ENCODE results near the gene ASL.
"Not testable (repeated sequence)": the region's sequence is repeated elsewhere in the genome, so short reads cannot be mapped to it uniquely, and the experiment has no call there.

Gene ASL

DNA sequence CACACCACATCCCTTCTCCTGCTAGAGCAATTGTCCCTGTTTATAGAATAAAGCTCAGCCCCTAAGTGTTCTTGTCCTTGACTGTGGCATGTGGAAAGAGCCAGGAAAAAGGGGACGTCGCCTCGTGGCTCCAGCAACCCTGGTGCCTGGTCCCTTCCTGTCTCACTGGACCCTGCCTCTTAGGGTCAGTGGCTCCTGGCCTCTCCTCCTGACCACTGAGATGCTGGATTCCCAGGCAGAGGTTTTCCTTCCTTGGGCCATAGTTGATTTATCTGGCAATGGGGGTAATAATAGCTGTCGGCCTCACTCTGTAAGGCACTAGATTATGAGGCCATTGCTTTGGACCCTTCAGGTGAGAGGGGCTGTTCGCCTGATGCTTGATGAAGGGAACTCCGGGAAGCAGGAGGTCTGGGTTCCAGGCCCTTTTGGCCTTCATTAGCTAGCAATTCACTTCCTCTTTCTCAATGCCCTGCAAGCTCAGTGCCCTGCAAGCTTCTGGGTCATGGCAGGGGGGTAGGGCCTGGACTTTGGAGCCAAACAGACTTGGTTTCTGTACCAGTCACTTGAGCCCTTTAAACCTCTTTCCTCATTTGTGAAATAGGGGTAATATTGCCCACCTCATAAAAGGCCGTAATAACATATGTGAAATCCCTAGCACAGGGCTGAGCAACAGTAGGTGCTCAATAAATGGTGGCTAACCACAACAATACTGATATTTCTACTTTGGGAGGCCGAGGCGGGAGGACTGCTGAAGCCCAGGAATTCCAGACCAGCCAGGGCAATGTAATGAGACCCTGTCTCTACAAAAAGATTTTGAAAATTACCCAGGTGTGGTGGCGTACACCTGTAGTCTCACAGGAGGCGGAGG, 1.1 kb downstream of the ASL start:
- DNase-seq (ENCODE audit: low read depth): no peak

DNA sequence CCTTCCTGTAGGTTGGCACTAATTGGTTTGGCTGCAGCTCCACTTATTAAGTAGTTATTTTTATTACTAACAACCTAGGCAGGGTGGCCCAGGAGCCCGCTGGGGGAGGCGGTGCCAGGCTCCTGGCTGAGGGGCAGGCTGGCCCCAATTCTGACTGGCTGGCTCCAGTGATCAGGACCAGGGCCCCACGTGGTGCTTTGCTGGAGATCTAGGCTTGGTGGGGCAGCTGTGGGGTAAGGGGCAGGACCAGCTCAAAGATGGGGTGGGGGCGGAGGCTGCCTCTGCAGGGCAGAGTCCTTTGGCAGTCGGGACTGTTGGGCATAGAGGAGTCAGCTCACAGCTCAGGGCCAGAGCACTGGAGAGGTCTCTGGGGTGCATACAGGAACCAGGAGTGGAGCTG, 2.4 kb downstream of the ASL start:
- DNase-seq (ENCODE audit: low read depth): no peak

DNA sequence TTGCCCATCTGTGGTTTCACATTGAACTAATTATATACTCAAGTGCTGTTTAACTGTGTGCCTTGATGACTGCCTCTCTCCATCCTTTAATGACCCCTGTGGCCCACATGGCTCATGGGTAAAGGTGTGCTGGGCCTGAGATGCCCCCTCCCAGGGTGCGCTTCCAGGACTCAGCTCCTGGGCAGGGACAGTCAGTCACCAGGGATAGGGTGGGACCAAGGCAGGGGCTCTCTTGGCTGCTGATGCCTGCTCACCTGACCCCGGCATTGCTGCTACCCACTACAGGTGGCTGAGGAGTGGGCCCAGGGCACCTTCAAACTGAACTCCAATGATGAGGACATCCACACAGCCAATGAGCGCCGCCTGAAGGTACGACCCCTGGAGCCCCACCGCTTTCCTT, 6.5 kb downstream of the ASL start:
- DNase-seq (ENCODE audit: low read depth): no peak

DNA sequence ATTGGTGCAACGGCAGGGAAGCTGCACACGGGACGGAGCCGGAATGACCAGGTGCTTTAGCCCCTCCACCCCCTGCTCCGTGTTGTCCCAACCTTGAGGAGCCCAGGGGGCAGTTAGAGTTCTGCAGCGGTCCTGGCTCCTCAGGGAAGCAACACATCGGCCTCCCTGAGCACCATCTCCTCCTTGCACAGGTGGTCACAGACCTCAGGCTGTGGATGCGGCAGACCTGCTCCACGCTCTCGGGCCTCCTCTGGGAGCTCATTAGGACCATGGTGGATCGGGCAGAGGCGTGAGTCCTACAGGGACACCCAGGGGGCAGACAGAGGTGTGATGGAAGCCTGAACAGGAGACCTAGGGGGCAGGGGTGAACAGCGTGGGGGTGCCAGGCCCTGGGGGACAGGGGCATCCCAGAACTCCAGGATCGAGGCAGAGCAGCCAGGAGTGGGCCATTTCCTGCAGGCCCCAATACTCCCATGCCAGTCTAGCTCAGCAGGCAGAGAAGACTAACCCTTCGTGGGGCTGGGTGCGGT, 7.3 kb downstream of the ASL start:
- DNase-seq (ENCODE audit: low read depth): no peak

DNA sequence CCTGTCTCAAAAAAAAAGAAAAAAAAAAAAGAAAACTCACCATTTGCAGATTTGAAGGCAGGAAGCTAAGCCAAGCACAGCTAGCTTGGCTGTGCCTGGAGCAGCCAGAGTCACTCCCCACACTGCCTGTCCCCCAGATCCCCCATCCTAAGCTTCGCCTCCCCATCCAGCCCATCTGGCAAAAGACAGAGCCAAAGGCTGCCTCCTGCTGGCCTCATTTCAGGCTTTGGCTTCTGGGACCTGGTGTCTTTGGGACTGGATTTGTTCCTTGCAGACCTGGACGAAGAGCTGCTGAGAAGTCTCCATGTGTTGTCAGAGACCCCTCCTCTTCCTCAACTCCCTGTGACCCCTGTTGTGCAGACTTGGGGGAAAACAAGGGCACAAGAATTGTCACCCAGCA, 8.1 kb downstream of the ASL start:
- DNase-seq (ENCODE audit: low read depth): no peak

DNA sequence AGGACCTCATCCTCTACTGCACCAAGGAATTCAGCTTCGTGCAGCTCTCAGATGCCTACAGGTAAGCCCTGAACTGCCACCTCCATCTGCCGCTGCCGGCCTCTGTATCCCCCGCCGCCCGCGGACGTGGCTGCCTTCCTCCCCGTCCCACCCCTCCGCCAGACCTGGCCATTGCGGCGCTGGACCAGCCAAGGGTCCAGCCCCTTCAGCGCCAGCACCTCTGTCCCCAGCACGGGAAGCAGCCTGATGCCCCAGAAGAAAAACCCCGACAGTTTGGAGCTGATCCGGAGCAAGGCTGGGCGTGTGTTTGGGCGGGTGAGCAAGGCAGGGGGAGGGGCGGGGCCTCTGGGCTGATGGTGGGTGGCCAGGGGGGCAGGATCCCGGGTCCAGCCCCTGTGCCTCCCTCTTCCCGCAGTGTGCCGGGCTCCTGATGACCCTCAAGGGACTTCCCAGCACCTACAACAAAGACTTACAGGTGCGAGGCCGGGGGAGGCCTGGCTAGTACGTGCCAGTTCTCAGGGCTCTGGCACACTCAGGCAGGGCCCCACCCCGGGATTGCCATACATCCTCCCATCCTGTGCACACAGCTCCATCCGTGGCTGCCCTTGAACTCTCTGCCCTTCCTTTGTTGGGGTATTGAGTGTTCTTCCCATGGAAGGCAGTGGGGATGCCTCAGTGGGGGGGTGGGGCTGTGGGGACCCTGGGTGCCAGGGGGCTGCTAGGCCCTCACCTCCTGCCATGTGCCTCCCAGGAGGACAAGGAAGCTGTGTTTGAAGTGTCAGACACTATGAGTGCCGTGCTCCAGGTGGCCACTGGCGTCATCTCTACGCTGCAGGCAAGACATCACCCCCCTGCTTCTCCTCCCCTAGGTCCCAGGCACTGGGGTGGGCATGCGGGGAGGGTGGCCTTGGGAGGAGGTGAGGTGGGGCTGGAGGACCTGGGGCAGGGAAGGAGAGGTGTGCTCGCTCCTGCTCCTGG, 13.5 kb downstream of the ASL start:
- DNase-seq (ENCODE audit: low read depth): no peak

DNA sequence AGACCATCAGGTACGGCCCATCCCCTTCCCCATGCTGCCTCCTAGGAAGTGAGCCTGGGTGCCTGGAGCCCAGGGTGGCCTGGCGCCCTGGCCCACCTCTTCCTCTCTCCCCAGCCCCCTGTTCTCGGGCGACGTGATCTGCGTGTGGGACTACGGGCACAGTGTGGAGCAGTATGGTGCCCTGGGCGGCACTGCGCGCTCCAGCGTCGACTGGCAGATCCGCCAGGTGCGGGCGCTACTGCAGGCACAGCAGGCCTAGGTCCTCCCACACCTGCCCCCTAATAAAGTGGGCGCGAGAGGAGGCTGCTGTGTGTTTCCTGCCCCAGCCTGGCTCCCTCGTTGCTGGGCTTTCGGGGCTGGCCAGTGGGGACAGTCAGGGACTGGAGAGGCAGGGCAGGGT, 17.0 kb downstream of the ASL start:
- DNase-seq (ENCODE audit: low read depth): no peak

DNA sequence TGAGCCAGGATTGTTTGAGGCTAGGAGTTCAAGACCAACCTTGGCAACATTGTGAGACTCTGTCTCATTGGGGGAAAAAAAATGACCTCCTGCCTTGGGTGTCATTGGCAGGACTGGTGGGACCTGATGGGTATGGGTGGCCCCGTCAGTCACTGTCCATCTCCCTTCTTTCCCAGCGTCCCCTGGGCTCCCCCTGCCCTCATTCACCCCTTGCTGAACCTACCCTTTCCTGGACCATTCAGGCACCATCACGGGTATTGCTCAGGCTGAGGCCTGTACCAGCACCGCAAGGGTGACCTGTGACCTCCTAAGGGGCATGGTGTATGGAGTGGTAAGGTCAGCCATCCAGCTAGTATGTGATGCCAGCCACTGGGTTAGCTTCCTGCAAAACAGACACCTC, 19.4 kb downstream of the ASL start:
- DNase-seq (ENCODE audit: low read depth): no peak

DNA sequence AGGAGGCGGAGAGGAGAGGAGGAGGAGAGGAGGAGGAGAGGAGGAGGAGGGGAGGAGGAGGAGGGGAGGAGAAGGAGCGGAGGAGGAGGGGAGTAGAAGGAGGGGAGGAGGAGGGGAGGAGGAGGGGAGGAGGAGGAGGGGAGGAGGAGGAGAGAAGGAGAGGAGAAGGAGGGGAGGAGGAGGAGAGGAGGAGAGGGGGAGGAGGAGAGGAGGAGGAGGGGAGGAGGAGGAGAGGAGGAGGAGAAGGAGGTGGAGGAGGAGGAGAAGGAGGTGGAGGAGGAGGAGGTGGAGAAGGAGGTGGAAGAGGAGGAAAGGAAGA, 23.6 kb downstream of the ASL start:
- no peak for DNase-seq (ENCODE audit: low read depth)

DNA sequence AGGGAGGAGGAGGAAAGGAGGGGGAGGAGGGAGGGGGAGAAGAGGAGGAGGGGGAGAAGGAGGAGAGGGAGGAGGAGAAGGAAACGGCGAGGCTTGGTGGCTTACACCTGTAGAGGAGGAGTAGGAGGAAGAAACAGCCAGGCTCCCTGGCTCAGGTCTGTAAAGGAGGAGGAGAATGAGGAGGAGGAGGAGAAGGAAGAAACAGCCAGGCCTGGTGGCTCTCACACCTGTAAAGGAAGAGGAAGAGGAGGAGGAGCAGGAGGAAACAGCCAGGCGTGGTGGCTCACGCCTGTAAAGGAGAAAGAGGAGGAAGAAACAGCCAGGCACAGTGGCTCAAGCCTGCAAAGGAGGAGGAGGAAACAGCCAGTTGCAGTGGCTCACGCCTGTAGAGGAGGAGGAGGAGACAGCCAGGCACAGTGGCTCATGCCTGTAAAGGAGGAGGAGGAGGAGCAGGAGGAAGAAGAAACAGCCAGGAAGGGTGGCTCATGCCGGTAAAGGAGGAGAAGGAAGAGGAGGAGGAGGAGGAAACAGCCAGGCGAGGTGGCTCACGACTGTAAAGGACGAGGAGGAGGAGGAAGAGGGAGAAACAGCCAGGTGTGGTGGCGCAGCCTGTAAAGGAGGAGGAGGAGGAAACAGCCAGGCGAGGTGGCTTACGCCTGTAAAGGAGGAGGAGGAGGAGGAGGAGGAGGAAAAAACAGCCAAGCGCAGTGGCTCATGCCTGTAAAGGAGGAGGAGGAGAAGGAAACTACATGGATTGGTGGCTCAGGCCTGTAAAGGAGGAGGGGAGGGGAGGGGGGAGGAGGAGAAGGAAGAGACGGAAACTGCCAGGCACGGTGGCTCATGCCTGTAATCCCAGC, 24.2 kb downstream of the ASL start:
- DNase-seq (ENCODE audit: low read depth): no peak

DNA sequence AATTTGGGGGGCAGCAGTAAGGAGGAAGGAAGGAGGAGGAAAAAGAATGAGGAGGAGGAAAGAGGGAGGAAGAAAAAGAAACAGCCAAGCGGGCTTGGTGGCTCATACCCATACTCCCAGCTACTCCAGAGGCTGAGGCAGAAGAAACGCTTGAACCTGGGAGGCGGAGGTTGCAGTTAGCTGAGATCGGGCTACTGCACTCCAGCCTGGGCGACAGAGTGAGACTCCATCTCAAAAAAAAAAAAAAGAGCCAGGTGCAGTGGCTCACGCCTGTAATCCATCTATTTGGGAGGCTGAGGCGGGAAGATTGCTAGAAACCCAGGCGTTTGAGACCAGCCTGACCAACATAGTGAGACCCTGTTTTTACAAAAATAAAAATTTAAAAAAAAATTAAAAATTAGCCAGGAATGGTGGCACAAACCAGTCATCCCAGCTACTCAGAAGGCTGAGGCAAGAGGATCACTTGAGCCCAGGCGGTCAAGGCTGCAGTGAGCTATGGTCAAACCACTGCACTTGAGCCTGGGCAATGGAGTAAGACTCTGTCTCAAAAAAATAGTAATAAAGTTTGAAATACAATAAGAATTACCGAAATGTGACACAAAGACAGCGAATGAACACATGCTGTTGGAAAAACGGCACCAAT, 24.9 kb downstream of the ASL start:
- DNase-seq (ENCODE audit: low read depth): no peak

DNA sequence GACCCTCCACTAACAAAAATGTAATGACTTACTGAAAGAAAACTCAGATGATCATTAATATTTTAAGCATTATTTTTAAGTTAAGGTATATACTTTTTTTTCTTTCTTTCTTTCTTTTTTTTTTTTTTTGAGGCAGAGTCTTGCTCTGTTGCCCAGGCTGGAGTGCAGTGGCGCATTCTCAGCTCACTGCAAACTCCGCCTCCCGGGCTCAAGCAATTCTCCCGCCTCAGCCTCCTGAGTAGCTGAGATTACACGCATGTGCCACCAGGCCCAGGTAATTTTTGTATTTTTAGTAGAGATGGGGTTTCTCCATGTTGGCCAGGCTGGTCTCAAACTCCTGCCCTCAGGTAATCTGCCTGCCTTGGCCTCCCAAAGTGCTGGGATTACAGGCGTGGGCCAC, 26.5 kb downstream of the ASL start:
- DNase-seq (ENCODE audit: low read depth): not testable (repeated sequence)

DNA sequence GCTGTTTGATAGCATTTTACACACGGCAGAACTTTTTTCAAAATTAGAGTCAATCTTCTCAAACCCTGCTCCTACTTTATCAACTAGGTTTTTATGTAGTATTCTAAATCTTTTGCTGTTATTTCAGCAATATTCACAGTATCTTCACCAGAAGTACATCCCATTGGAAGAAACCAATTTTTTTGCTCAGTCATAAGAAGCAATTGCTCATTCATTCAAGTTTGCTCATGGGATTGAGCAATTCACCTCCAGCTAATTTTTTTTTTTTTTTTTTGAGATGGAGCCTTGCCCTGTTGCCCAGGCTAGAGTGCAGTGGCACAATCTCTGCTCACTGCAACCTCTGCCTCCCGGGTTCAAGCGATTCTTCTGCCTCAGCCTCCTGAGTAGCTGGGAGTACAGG, 28.4 kb downstream of the ASL start:
- DNase-seq (ENCODE audit: low read depth): not testable (repeated sequence)

DNA sequence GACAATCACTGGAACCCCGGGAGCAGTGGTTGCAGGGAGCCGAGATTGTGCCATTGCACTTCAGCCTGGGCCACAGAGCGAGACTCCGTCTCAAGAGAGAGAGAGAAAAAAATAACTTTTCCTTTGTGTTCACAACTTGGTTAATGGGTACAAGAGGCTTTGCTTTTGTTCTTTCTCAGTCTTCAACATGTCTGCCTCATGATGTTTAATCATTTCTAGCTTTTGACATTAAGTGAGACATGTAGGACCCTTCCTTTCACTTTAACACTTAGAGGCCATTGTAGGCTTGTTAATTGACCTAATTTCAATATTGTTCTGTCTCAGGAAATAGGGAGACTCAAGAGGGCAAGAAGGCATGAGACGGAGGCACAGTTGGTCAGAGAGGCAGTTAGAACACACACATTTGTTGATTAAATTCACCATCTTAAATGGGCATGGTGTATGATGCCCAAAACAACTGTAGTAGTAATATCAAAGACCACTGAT, 29.7 kb downstream of the ASL start:
- no peak for DNase-seq (ENCODE audit: low read depth)

DNA sequence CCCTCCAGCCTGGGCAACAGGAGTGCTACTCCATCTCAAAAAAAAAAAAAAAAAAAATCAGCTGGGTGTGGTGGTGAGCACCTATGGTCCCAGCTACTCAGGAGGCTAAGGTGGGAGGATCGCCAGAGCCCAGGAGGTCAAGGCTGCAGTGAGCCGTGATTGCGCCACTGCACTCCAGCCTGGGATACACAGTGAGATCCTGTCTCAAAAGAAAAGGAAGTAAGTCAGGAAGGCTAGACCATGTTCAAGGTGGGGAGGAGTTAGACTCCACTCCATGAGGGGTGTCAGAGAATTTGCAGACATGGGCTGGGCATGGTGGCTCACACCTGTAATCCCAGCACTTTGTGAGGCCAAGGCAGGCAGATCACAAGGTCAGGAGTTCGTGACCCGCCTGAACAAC, 32.8 kb downstream of the ASL start:
- not testable (repeated sequence) for DNase-seq (ENCODE audit: low read depth)

DNA sequence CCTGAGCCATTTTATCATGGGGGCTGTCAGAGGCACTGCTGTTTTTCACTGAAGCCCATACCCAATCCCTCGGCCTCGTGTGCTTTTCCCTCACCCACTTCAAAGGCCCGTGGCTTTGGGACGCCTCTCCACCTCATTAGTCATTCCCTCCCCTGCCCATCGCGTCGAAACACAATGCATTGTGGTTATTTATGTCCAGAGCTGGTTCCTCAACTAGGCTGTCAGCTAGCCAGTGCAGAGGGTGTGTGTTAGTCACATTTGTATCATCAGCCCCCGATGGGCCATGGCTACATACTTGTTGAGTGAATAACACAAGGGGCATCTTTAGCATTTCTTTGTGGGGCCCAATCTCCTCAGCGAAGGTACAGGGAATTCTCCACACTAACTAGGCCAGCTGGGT, 35.2 kb downstream of the ASL start:
- no peak for DNase-seq (ENCODE audit: low read depth)

DNA sequence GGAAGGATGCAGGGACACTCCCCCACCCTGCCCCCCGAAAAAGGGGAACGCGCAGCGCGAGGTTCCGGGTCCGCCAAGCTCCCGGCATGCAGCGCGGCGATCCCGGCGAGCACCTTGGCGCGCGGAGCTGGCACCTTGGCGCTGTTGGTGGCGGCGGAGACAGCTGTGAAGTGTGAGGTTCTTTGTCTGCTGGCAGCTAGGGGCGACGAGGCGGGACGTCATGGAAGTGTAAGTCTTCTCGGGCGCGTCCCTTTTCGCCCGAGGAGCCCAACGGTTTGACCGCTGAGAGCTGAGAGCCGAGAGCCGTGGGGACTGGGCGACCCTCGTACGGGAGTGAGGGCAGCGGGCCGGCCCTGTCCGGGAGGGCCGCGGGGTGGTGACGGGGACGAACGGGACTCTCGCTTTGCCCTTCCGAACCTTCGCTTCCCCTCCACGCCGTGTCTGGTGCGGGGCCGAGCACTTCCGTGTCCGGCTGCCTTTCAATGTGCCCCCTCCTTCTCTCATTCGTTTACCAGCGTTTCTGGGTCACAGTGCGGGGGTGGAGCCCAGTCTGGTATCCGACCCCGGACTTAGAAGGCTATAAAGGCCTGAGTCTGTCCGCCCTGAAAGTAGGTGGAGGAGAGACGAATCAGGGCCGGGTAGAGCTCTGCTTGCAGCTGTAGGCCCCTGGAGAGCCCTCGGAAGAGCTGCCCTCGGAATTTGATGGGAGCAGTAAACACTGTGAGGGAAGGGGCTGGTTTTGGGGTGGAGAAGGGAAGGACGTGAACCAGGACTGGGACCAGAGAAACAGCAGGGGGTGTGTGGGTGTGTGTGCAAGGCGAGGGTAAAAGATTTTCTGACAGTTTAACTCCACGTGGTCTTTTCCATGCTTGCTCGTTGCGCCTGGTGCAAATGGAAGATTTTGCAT, 39.4 kb downstream of the ASL start, which contains the start of gene CRCP:
Gene CRCP (plus strand): TSS at position 105 of the 907 bp plus-strand sequence. CDS start 116 bp downstream, at position 221.
- peak; percentile 78 for DNase-seq (ENCODE audit: low read depth)

DNA sequence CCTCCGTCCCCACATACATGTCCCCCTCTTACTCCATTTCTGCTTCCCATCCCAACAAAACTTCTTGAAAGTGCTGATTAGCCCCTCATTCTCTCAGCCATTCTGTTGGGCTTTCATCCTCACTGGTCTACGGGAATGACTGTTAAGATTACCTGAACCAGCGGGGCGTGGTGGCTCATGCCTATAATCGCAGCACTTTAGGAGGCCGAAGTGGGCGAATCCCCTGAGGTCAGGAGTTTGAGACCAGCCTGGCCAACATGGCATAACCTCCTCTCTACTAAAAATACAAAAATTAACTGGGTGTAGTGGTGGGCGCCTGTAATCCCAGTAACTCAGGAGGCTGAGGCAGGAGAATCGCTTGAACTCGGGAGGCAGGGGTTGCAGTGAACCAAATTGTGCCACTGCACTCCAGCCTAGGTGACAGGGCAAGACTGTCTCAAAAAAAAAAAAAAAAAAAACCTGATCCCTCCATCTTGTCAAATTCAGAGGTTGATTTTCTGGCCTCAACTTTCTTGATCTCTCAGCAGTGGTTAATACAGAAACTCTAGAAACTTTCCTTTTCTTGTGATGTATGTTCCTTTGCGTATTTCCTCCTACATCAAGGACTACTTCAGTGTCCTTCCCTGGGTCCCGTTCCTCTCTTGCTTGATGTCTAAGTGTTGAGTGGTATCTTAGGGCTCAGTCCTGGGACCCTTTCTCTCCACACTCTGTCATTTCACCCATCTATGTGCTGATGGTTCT, 41.2 kb downstream of the ASL start:
- DNase-seq (ENCODE audit: low read depth): not testable (repeated sequence)

DNA sequence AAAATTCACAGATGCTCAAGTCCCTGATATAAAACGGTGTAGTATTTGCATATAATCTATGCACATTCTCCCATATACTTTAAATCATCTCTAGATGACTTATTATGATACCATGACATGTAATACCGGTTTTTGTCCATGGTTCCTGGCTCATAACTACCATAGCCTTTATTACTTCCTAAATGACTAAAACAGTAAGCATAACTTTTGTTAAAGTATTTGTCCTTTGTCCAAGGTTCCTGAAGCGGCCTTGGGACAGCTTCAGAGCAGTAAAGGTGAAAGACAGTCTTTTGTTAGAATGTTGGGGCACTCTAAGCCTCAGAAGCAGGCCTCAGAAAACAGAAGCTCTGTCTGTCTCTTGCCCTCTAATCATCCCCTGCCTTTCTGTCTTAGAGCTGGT, 43.0 kb downstream of the ASL start:
- DNase-seq (ENCODE audit: low read depth): no peak

Measured in stimulated activated CD8-positive, alpha-beta memory T cell treated with anti-CD3 and anti-CD28 coated beads, Interleukin-4, amount 100 ng/mL, for 24 hours (primary cell).